ENCODE results near the gene HMGN2. TPM values are rescaled to one million over a fixed set of nuclear protein-coding genes. Genes with fewer than 3 reads are reported as not detected.
"Not testable (repeated sequence)": the region's sequence is repeated elsewhere in the genome, so short reads cannot be mapped to it uniquely, and the experiment has no call there.

Gene HMGN2
- total RNA-seq, 1 experiment from 2014 or later, result 301 TPM

DNA sequence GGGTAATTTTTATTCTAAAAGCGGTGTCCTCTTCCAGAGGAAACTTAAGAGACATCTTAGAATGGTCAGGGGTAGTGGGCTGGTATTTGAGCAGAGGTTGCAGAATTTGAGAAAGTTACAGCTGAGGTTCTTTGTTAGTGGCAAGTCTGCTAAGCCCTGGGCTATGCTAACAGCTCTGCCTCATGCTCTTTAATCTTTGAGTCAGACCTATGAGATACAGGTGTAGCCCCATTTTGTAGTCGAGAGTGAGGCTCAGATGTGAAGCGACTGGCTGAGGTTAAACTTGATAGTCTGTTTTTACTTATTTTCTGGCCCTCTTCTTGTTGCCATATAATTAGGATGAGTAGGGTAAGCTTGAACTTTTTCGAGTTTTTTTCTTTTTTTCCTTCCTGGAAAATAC is 4.7 kb downstream of the HMGN2 start:
- DNase-seq (ENCODE audit: extremely low read depth, low read depth), result no peak

GRCh38 chr1:26477446-26478152 is 5.4 kb downstream of the HMGN2 start:
- DNase-seq (ENCODE audit: extremely low read depth, low read depth), result no peak

DNA sequence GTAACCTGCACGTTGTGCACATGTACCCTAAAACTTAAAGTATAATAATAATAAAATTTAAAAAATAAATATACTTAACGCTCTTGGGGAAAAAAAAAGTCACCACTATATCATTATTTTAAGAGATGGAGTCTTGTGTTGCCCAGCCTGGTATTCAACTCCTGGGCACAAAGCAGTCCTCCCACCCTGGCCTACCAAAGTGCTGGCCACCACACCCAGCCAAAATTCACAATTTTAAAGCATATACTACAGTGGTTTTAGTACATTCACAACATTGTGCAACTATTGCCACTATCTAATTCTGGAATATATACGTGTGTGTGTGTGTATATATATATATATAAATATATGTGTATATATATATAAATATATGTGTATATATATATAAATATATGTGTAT is 5.9 kb downstream of the HMGN2 start:
- DNase-seq (ENCODE audit: extremely low read depth, low read depth), result no peak

- no peak for DNase-seq (ENCODE audit: extremely low read depth, low read depth)
Observed at GRCh38 chr1:26478988-26479387, 6.7 kb downstream of the HMGN2 start.

- no peak for DNase-seq (ENCODE audit: extremely low read depth, low read depth)
Observed at GRCh38 chr1:26482921-26483320, 10.7 kb downstream of the HMGN2 start.

DNA sequence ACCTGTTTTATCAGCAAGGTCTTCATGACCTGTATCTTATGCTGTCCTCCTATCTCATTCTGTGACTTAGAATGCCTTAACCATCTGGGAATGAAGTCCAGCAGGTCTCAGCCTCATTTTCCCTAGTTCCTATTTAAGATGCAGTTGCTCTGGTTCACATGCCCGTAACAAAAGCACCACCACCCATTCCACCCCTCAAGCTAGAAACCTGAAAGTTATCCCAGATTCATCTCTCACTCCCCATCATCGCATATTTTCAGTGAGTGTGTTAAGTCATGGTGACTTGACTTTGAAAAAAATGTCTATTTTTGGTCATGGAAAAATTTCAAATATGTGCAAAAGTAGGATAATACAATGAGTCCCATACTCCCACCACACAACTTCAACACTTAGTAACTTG is 11.7 kb downstream of the HMGN2 start:
- DNase-seq (ENCODE audit: extremely low read depth, low read depth), result no peak

DNA sequence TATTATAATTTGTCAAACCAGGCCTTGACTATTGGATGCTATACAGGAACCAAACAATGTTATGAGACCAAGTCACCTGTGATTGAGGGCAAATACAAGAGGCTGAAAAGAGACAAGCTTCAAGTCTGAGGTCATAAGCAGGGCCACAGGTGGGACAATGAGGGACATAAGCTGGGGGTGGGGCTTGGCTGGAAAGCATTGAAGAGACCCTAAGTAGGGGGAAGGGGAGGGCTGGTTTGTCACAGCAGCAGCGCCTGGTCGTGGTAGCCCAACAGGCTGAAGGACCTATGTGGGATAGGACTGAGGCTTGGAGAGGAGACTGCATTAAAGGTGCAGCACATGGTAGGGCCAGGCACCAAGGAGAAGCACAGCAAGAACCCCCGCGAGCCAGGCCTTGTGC is 17.9 kb downstream of the HMGN2 start:
- DNase-seq (ENCODE audit: extremely low read depth, low read depth), result no peak

DNA sequence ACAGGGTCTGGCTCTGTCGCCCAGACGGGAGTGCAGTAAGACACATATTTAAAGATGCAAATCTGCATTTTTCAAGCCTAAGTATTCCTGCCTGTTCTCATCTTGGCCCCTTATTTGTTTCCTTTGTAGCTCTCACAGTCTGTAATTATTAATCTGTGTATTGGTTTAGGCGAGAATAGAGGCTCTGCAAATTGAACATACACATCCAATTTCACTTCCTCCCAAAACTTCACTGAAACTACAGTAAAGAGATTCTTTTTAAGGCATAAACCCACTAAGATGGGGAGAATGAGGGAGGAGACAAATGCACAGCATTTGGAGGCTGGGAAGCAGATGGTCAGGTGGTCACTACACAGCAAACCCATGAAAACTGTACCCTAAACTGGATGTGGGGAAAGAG is 21.0 kb downstream of the HMGN2 start:
- no peak for DNase-seq (ENCODE audit: extremely low read depth, low read depth)

DNA sequence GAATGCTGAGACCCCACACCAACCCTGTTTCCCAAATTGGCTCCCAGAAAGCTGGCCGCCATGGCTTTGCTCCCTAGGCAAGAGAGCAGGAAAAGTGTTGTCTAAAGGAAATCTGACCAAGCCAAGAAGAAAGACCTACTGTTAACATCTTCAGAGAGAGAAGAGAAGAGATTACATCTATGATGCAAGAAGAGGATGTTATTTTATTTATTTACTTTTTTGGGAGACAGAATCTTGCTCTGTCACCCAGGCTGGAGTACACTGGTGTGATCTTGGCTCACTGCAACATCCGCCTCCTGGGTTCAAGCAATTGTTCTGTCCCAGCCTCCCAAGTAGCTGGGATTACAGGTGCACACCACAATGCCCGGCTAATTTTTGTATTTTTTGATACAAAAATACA is 21.7 kb downstream of the HMGN2 start:
- DNase-seq (ENCODE audit: extremely low read depth, low read depth), result no peak

DNA sequence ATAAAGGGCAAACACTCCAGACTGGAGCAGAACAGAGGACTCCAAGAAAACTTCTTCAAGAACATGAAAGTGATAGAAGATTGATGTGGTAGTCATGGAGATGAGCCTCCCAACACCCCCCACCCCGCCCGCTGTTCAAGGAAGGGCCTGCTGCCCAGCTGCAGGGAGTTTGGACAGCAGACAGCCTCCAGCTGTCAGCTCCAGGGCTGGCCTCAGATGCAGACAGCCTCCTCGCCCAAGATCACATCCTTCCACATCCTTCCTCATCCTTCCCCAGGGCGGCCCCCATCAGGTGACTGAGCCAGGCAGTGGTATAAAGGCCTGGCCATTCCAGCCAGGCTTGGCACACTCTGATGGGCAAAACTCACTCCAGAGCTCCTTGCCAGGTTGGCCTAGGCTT is 24.6 kb downstream of the HMGN2 start:
- no peak for DNase-seq (ENCODE audit: extremely low read depth, low read depth)

- no peak for DNase-seq (ENCODE audit: extremely low read depth, low read depth)
Observed at GRCh38 chr1:26498894-26499293, 26.7 kb downstream of the HMGN2 start.

GRCh38 chr1:26500488-26501175 is 28.4 kb downstream of the HMGN2 start:
- peak; percentile 60 for DNase-seq (ENCODE audit: extremely low read depth, low read depth)

- DNase-seq (ENCODE audit: extremely low read depth, low read depth), result not testable (repeated sequence)
Observed at GRCh38 chr1:26510711-26511110, 38.5 kb downstream of the HMGN2 start.

DNA sequence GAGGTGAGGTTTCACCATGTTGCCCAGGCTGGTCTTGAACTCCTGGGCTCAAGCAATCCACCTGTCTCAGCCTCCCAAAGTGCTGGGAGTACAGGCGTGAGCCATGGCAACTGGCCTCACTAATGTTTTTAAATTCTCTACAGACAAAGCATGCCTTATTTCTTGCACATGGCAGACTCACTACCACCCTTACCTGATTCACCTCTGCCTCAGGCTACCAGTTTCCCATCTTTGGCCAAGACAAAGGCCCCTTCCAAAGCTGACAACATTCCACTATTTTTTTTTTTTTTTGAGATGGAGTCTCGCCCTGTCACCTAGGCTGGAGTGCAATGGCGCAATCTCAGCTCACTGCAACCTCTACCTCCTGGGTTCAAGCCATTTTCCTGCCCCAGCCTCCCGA is 43.6 kb downstream of the HMGN2 start:
- DNase-seq (ENCODE audit: extremely low read depth, low read depth), result not testable (repeated sequence)

- DNase-seq (ENCODE audit: extremely low read depth, low read depth), result no peak
Observed at GRCh38 chr1:26516987-26517765, 44.9 kb downstream of the HMGN2 start.

DNA sequence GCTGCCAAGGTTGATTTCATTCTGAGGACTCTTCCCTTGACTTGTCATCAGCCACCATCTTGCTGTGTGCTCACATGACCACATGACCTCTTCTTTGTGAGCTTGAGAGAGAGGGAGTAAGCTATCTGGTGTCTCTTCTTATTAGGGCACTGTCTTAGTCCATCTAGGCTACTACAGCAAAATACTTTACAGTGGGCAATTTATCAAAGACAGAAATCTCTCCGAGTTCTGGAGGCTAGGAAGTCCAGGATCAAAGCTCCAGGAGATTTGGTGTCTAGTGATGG is 45.5 kb downstream of the HMGN2 start:
- no peak for DNase-seq (ENCODE audit: extremely low read depth, low read depth)

- no peak for DNase-seq (ENCODE audit: extremely low read depth, low read depth)
Observed at GRCh38 chr1:26518355-26518754, 46.1 kb downstream of the HMGN2 start.

DNA sequence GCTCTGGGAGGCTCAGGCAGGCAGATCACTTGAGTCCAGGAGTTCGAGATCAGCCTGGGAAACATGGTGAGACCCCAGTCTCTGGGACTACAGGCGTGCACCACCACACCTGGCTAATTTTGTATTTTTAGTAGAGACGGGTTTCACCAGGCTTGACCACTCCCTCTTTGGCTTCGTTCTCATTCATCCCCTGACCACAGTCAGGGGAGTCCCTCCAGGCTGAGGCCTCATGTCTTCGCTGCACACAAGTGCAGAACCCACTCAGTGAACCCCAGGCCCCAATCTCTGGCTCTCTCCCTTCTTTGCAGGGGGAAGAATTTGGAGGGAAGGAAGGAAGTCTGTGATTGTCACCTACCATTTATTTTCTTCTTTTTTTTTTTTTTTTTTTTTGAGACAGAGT is 48.1 kb downstream of the HMGN2 start:
- DNase-seq (ENCODE audit: extremely low read depth, low read depth), result no peak

- no peak for DNase-seq (ENCODE audit: extremely low read depth, low read depth)
Observed at GRCh38 chr1:26521669-26522030, 49.4 kb downstream of the HMGN2 start.

- DNase-seq (ENCODE audit: extremely low read depth, low read depth), result no peak
Observed at GRCh38 chr1:26522073-26522472, 49.8 kb downstream of the HMGN2 start.

- peak; percentile 30 for DNase-seq (ENCODE audit: extremely low read depth, low read depth)
Observed at GRCh38 chr1:26524181-26524580, 51.9 kb downstream of the HMGN2 start.
